ENCODE data around the gene ADCY5.

- TF ChIP-seq CTCF (conservative IDR thresholded peaks at IDR 0.05) (no peak), EZH2 (IDR thresholded peaks at IDR 0.05; ENCODE audit: low read depth) (no peak)
Observed at GRCh38 chr3:123343296-123344174, 105.4 kb downstream of the ADCY5 start.
